ENCODE results near the gene REEP1.

REEP1 gene

GRCh38 chr2:86185517-86186212, 151.8 kb downstream of the REEP1 start:
- no peak for DNase-seq

- DNase-seq = no peak
Observed at GRCh38 chr2:86176597-86176996, 160.8 kb downstream of the REEP1 start.

- DNase-seq = no peak
Observed at GRCh38 chr2:86175828-86176227, 161.6 kb downstream of the REEP1 start.

GRCh38 chr2:86174445-86174844, 163.0 kb downstream of the REEP1 start:
- DNase-seq = no peak

- DNase-seq = no peak
Observed at GRCh38 chr2:86172610-86173009, 164.8 kb downstream of the REEP1 start.

- no peak for DNase-seq
Observed at GRCh38 chr2:86171295-86171694, 166.1 kb downstream of the REEP1 start.

- no peak for DNase-seq
Observed at GRCh38 chr2:86170449-86170848, 167.0 kb downstream of the REEP1 start.
